SK-N-SH (cell line): ENCODE data around the gene EAPP. TPM values are rescaled to one million over a fixed set of nuclear protein-coding genes. Genes with fewer than 3 reads are reported as not detected.

Experiments
- CTCF ChIA-PET: fragments of 300-600, 350-600 bp; formaldehyde crosslinking; extraction: SDS; loops from one replicate; lab custom pipeline; 2021; lab: Yijun Ruan, JAX
- POLR2A ChIA-PET: fragments of 350-600 bp; sonication (Branson Sonifier 250); formaldehyde crosslinking; extraction: SDS; loops from one replicate; lab custom pipeline; 2020; ENCODE audit warnings: antibody characterized with exemption, inconsistent platforms; lab: Yijun Ruan, JAX
- DNase-seq: peaks from one replicate; pipeline ENCODE4 v3.0.0; 2012
- H2AFZ ChIP-seq: fragments of 200-600 bp; sonication (generic); 2 replicates; pipeline ENCODE4 v1.8.1; 2016; ENCODE audit warnings: antibody characterized with exemption, mild to moderate bottlenecking, low read depth
- H3F3A ChIP-seq: fragments of 200-600 bp; sonication (generic); replicated peaks from 2 replicates; pipeline ENCODE3; 2016; ENCODE audit warnings: antibody characterized with exemption, mild to moderate bottlenecking; ENCODE audit not compliant: insufficient read depth
- H3K27ac ChIP-seq, 2 experiments: fragments of 200-500 bp in 1 of 2; fragments of 200-600 bp in 1 of 2; sonication (Bioruptor generic) in 1 of 2; sonication (generic), shearing (Covaris generic) in 1 of 2; 2 replicates each; pipeline versions ENCODE4 v1.5.1 to v1.6.1; 2014 to 2016; ENCODE audit warnings: low read depth in 2 of 2, inconsistent platforms in 1 of 2, low read length in 1 of 2, mild to moderate bottlenecking in 1 of 2, mixed read lengths in 1 of 2
- H3K27me3 ChIP-seq: fragments of 200-600 bp; sonication (generic), shearing (Covaris generic); 2 replicates; pipeline ENCODE4 v1.6.1; 2016; ENCODE audit warnings: mixed run types; ENCODE audit not compliant: insufficient read depth
- H3K36me3 ChIP-seq, 2 experiments: fragments of 200-500 bp in 1 of 2; fragments of 200-600 bp in 1 of 2; sonication (Bioruptor generic) in 1 of 2; sonication (generic) in 1 of 2; replicated peaks in 1 of 2; 2 replicates each; pipeline versions ENCODE3 to v1.5.1; 2014 to 2016; ENCODE audit warnings: low read length in 1 of 2, mild to moderate bottlenecking in 1 of 2; ENCODE audit not compliant: insufficient read depth in 2 of 2, control insufficient read depth in 1 of 2
- H3K4me1 ChIP-seq, 2 experiments: fragments of 200-500 bp in 1 of 2; fragments of 200-600 bp in 1 of 2; sonication (Bioruptor generic) in 1 of 2; sonication (generic), shearing (Covaris generic) in 1 of 2; 2 replicates each; pipeline versions ENCODE4 v1.5.1 to v1.6.1; 2014 to 2016; ENCODE audit warnings: low read depth in 1 of 2, low read length in 1 of 2, mixed run types in 1 of 2; ENCODE audit not compliant: insufficient read depth in 2 of 2, control insufficient read depth in 1 of 2
- H3K4me2 ChIP-seq: fragments of 200-600 bp; sonication (generic), shearing (Covaris generic); 2 replicates; pipeline ENCODE4 v1.6.1; 2017; ENCODE audit warnings: mixed run types
- H3K4me3 ChIP-seq, 2 experiments: fragments of 200-500 bp in 1 of 2; fragments of 200-600 bp in 1 of 2; sonication (Bioruptor generic) in 1 of 2; sonication (generic), shearing (Covaris generic) in 1 of 2; 2 replicates each; pipeline versions ENCODE4 v1.5.1 to v1.8.1; 2014 to 2016; ENCODE audit warnings: low read depth in 2 of 2, inconsistent platforms in 1 of 2, low read length in 1 of 2, mild to moderate bottlenecking in 1 of 2, mixed read lengths in 1 of 2, moderate library complexity in 1 of 2
- H3K79me2 ChIP-seq: fragments of 200-600 bp; sonication (generic); 2 replicates; pipeline ENCODE4 v1.8.1; 2017; ENCODE audit warnings: mild to moderate bottlenecking; ENCODE audit not compliant: insufficient read depth
- H3K9ac ChIP-seq: fragments of 200-600 bp; sonication (generic); 2 replicates; pipeline ENCODE4 v1.6.1; 2017; ENCODE audit warnings: mixed run types
- H3K9me2 ChIP-seq: fragments of 200-600 bp; sonication (generic); 2 replicates; pipeline ENCODE4 v1.6.1; 2017; ENCODE audit warnings: mixed run types
- H3K9me3 ChIP-seq: fragments of 200-600 bp; sonication (generic); 2 replicates; pipeline ENCODE4 v1.6.1; 2017; ENCODE audit warnings: mixed run types, mild to moderate bottlenecking, moderate library complexity
- H4K20me1 ChIP-seq: fragments of 200-600 bp; sonication (generic); 2 replicates; pipeline ENCODE4 v1.6.1; 2017; ENCODE audit warnings: mild to moderate bottlenecking, mixed run types; ENCODE audit not compliant: insufficient read depth
- CHD2 ChIP-seq: fragments of 150-350 bp; IDR thresholded peaks from 2 replicates; pipeline ENCODE4 v1.6.1; 2018; ENCODE audit warnings: low read length; ENCODE audit not compliant: partially characterized antibody
- ELF1 ChIP-seq: IDR thresholded peaks from 2 replicates; pipeline ENCODE4 v1.4.0; 2012
- EP300 ChIP-seq, 2 experiments: IDR thresholded peaks; 2 replicates each; pipeline versions ENCODE4 v1.4.0 to v1.6.1; 2012; ENCODE audit warnings: borderline replicate concordance in 1 of 2, low read depth in 1 of 2, low read length in 1 of 2
- FOSL2 ChIP-seq: IDR thresholded peaks from 2 replicates; pipeline ENCODE4 v1.4.0; 2012; ENCODE audit warnings: low read depth, mild to moderate bottlenecking, moderate library complexity, borderline replicate concordance
- FOXJ3 ChIP-seq: sonication (generic); formaldehyde crosslinking; IDR thresholded peaks from 2 replicates; pipeline ENCODE4 v1.5.1; 2020; ENCODE audit warnings: mild to moderate bottlenecking, missing genetic modification reagents
- FOXM1 ChIP-seq: IDR thresholded peaks from 2 replicates; pipeline ENCODE4 v1.4.0; 2012; ENCODE audit warnings: low read depth, mild to moderate bottlenecking
- GATA2 ChIP-seq: sonication (generic); formaldehyde crosslinking; IDR thresholded peaks from 2 replicates; pipeline ENCODE4 v1.5.0; 2020; ENCODE audit warnings: mild to moderate bottlenecking, missing genetic modification reagents
- IRF3 ChIP-seq: fragments of 150-350 bp; IDR thresholded peaks from 2 replicates; pipeline ENCODE4 v1.6.1; 2016; ENCODE audit warnings: mild to moderate bottlenecking, low read depth, low read length
- JUND ChIP-seq: IDR thresholded peaks from 2 replicates; pipeline ENCODE4 v1.4.0; 2012
- MXI1 ChIP-seq: IDR thresholded peaks from 2 replicates; pipeline ENCODE4 v1.6.1; 2012; ENCODE audit warnings: mild to moderate bottlenecking, low read depth, low read length, improper control_type of control experiment
- NFIC ChIP-seq: IDR thresholded peaks from 2 replicates; pipeline ENCODE4 v1.4.0; 2012; ENCODE audit warnings: borderline replicate concordance
- NRF1 ChIP-seq: IDR thresholded peaks from 2 replicates; pipeline ENCODE4 v1.6.1; 2012; ENCODE audit warnings: low read depth, mild to moderate bottlenecking, low read length
- POLR2AphosphoS5 ChIP-seq: IDR thresholded peaks from 2 replicates; pipeline ENCODE4 v1.6.1; 2012; ENCODE audit warnings: low read depth, low read length
- RAD21 ChIP-seq: IDR thresholded peaks from 2 replicates; pipeline ENCODE4 v1.6.1; 2012; ENCODE audit warnings: mild to moderate bottlenecking, low read length
- RCOR1 ChIP-seq: fragments of 150-350 bp; IDR thresholded peaks from 2 replicates; pipeline ENCODE4 v1.6.1; 2017; ENCODE audit warnings: antibody characterized with exemption, low read length
- RFX5 ChIP-seq: IDR thresholded peaks from 2 replicates; pipeline ENCODE4 v1.6.1; 2012; ENCODE audit warnings: mild to moderate bottlenecking, improper control_type of control experiment, low read length
- RXRA ChIP-seq: IDR thresholded peaks from 2 replicates; pipeline ENCODE4 v1.4.0; 2012; ENCODE audit warnings: low read depth, mild to moderate bottlenecking, borderline replicate concordance
- SIN3A ChIP-seq: IDR thresholded peaks from 2 replicates; pipeline ENCODE4 v1.6.1; 2012; ENCODE audit warnings: low read depth, mild to moderate bottlenecking, low read length, moderate library complexity, borderline replicate concordance
- SMC3 ChIP-seq: IDR thresholded peaks from 2 replicates; pipeline ENCODE4 v1.6.1; 2012; ENCODE audit warnings: low read depth, low read length, improper control_type of control experiment
- TAF1 ChIP-seq: IDR thresholded peaks from 2 replicates; pipeline ENCODE4 v1.6.1; 2012; ENCODE audit warnings: low read depth, mild to moderate bottlenecking, low read length, moderate library complexity, borderline replicate concordance
- TEAD4 ChIP-seq: IDR thresholded peaks from 2 replicates; pipeline ENCODE4 v1.4.0; 2012; ENCODE audit warnings: mild to moderate bottlenecking, borderline replicate concordance; ENCODE audit not compliant: insufficient read depth
- USF1 ChIP-seq: IDR thresholded peaks from 2 replicates; pipeline ENCODE4 v1.4.0; 2012; ENCODE audit warnings: low read depth, borderline replicate concordance
- USF2 ChIP-seq: fragments of 150-350 bp; IDR thresholded peaks from 2 replicates; pipeline ENCODE4 v1.6.1; 2017; ENCODE audit warnings: antibody characterized with exemption, low read length, low read depth, borderline replicate concordance
- YY1 ChIP-seq: IDR thresholded peaks from 2 replicates; pipeline ENCODE4 v1.4.0; 2012; ENCODE audit warnings: low read depth, mild to moderate bottlenecking
- ZBTB33 ChIP-seq: IDR thresholded peaks from 2 replicates; pipeline ENCODE4 v1.4.0; 2012; ENCODE audit warnings: low read depth, borderline replicate concordance
- WGBS: methylation state at CpG from one replicate; pipeline ENCODE4 v1.1.6; 2017; ENCODE audit warnings: low lambda C conversion rate; 5-methylcytosine and 5-hydroxymethylcytosine counted together
- polyA plus RNA-seq, 3 experiments: library from polyadenylated mRNA; depleted of rRNA; stranded (reverse); fragments of >200 nt; gene quantifications; 2 replicates each; pipeline ENCODE4 v1.2.3, GENCODE V29; 2012

EAPP gene
- polyA plus RNA-seq, 1 of the 3 experiments (the other 2 are of a cell fraction) = 30.0 TPM

GRCh38 chr14:34498684-34499412 is 40.7 kb downstream of the EAPP start (continued):
- TF ChIP-seq RFX5 = no peak
- TF ChIP-seq, all 33 proteins: peak for 3

GRCh38 chr14:34496679-34497513 is 42.6 kb downstream of the EAPP start:
- H3K4me3 ChIP-seq = no peak overlapping the region
- POLR2A ChIA-PET = interaction anchor here (1.5 kb wide), 1 partner anchor 34 kb away, joined by 3 read pairs; the partner anchor contains the start of gene SPTSSA
- WGBS = 33% methylated on average over 14 of the region's 14 CpGs
- TF ChIP-seq FOSL2 = peak; percentile 97
- TF ChIP-seq EP300 (IDR thresholded peaks at IDR 0.05; ENCODE audit: borderline replicate concordance in 1 of 2, low read depth in 1 of 2, low read length in 1 of 2) = peak in 1 of 2 experiments; percentile 78; a peak in 1 of 4 replicates
- no peak for TF ChIP-seq USF2
- TF ChIP-seq POLR2AphosphoS5 = peak; percentile 76
- no peak for TF ChIP-seq CHD2
- TF ChIP-seq ELF1 = peak; percentile 53; the same call in 1 of the 2 replicates
- 0 out of 2 replicates have a peak, but pooled peaks have one; percentile 50 for TF ChIP-seq YY1
- no peak for TF ChIP-seq NRF1
- TF ChIP-seq RCOR1 = no peak
- no peak for TF ChIP-seq FOXJ3 (CRISPR knock-in tag)
- TF ChIP-seq TEAD4 = 0 out of 2 replicates have a peak, but pooled peaks have one; percentile 43
- TF ChIP-seq MXI1 = no peak
- peak; percentile 70 for TF ChIP-seq NFIC
- no peak for TF ChIP-seq IRF3
- no peak for TF ChIP-seq ZBTB33
- TF ChIP-seq RAD21 = no peak
- peak; percentile 45; the same call in 1 of the 2 replicates for TF ChIP-seq TAF1
- no peak for TF ChIP-seq SMC3
- TF ChIP-seq JUND = peak; percentile 90
- TF ChIP-seq FOXM1 = no peak
- no peak for TF ChIP-seq SIN3A
- no peak for TF ChIP-seq GATA2
- 0 out of 2 replicates have a peak, but pooled peaks have one; percentile 51 for TF ChIP-seq RXRA
- TF ChIP-seq USF1 = no peak

More at GRCh38 chr14:34496679-34497513, 42.6 kb downstream of the EAPP start:
- peak overlapping the region; percentile 83; the same call in 1 of the 2 replicates for H2AFZ ChIP-seq
- no peaks in the 10 kb centered on the region for H3K9me3 ChIP-seq
- H3K9ac ChIP-seq = peak overlapping the region; percentile 67
- peak overlapping the region; percentile 32; the same call in 1 of the 2 replicates for H3K4me2 ChIP-seq
- no peaks in the 10 kb centered on the region for H3K9me2 ChIP-seq
- CTCF ChIA-PET = interaction anchor here (1.0 to 6.3 kb wide), 3 partner anchors 10 to 167 kb away, joined by 3 to 70 read pairs (median 5); no protein-coding TSS in a partner anchor
- H3K36me3 ChIP-seq = no peaks in the 10 kb centered on the region
- DNase-seq = peak; percentile 23
- peak overlapping the region; percentile 56 to 98 for H3K27ac ChIP-seq
- no peaks in the 10 kb centered on the region for H3K79me2 ChIP-seq
- no peaks in the 10 kb centered on the region for H3K27me3 ChIP-seq
- H4K20me1 ChIP-seq = no peaks in the 10 kb centered on the region
- H3F3A ChIP-seq = peaks cover 14% of the 10 kb centered on the region
- peaks cover 0 to 13% of the 10 kb centered on the region in 2 experiments; a peak in 2 of 4 replicates for H3K4me1 ChIP-seq
